ENCODE results near the gene AQP12B.

The AQP12B gene

GRCh38 chr2:240647503-240648154 lies 35.1 kb downstream of the AQP12B start:
- no peak for DNase-seq (ENCODE audit: low read depth)

DNA sequence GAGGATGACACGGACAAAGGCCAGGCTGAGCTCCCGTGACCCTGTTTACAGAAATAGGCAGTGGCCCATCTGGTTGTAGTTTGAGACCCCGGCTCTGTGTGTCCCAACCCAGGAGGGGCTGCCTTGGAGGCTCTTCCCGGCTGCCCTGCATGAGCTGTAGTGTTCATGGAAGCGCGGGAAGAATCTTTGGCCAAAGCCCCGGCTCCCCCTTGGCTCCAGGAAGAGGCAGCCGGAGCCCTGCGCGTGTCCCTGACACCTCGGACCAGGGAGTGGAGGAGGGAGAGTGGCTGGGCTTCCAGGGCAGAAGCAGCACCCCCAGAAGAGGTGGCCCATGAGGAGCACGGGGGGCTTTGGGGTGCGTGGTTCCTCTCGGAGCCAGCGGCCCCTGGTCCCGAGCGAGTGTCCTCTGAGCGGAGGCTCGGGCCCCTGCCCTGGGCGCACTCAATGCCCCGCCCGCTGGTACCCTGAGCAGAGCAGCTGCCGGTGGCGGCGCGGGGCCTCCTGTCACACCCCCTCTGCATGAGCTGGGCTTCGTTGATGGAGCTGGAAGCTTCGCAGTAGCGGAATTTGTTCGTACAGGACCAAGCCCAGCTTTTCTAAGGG lies 35.7 kb downstream of the AQP12B start:
- DNase-seq (ENCODE audit: low read depth): no peak

DNA sequence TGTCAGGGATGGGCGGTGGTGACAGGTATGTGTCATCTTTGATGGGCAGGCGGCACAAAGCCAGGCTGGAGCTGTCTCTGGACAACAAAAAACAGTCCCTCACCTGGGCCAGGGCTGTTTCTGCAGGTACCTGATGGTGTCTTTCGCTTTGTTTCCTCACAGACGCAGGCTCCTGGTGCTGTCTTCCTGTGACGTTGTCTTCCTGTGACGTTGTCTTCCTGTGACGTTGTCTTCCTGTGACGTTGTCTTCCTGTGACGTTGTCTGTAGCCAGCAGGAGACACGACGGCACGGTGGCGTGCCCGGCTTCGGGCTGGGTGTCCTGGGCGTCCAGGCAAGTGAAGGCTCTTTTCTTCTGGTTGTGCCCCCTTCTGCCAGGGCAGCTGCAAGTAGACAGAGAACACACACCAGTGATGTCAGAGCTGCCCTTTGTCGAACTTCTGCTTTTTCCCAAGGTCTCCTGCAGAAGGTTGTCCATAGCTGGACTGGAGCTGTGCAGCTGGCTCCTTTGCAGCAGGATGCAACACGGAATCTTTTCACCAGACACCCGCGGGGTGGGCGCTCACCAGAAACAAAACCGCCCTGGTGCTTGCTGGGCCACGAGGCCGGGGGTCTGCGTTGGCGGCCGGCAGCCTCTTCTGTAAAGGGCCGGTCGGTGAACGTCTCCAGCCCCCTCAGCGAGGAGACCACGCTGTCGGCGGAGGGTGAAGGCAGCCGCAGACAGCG lies 36.3 kb downstream of the AQP12B start:
- no peak for DNase-seq (ENCODE audit: low read depth)

DNA sequence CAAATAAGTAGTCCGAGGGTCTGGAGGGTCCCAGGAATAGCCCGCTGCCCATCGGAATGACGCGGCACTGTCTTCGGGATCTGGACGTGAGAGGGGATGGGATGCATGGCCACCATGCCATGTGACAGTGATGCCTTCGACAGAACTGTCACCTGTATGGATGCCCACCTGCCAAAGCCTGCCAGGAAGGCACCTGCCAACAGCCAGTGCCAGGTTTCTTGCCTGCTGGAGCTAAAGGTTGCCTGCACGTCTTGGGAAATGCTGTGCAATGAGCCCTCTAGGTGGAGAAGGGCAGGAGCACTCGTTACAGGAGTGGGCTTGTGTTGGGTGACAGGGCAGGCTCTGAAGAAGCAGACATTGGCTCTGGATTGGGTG lies 36.9 kb downstream of the AQP12B start:
- DNase-seq (ENCODE audit: low read depth): no peak

DNA sequence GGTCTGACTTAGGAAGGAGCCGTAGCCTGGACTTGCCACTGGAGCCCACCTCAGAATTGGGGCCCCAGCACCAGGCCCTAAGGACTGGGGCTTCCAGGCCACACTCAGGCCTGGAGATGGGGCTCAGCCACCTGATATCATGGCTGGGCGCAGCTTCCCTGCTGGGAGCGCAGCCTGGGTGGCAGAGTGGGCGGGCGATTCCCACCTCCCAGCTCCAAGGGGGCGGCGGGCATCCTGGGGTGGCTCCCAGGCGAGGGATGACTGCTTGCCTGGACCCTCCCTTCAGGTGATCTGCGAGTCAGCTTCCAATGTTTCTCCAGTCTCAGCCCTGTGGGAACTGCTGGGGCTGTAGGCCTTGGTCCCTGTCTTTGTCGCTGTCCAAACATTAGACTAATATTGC lies 37.3 kb downstream of the AQP12B start:
- no peak for DNase-seq (ENCODE audit: low read depth)

- no peak for DNase-seq (ENCODE audit: low read depth)
Observed at GRCh38 chr2:240644859-240645301, 37.8 kb downstream of the AQP12B start.

- DNase-seq (ENCODE audit: low read depth): no peak
Observed at GRCh38 chr2:240644171-240644651, 38.5 kb downstream of the AQP12B start.

- DNase-seq (ENCODE audit: low read depth): no peak
Observed at GRCh38 chr2:240643811-240644150, 38.9 kb downstream of the AQP12B start.

- DNase-seq (ENCODE audit: low read depth): no peak
Observed at GRCh38 chr2:240643093-240643810, 39.4 kb downstream of the AQP12B start.

DNA sequence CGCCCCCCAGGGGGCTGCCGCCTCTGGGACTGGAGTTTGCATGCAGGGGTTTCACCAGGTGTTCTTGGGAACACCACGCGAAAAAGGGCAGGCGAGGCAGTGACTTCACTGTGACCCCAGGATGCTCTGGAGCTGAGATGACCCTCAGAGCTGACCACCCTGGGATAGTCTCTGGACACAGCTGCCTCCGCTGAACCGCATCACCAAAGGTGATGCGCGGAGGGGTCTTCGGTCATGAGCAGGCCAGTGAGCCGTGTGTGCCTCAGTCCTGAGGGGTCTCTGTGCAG lies 39.9 kb downstream of the AQP12B start:
- DNase-seq (ENCODE audit: low read depth): no peak

GRCh38 chr2:240642061-240642805 lies 40.5 kb downstream of the AQP12B start:
- DNase-seq (ENCODE audit: low read depth): no peak

GRCh38 chr2:240640939-240641338 lies 41.7 kb downstream of the AQP12B start:
- peak; percentile 44 for DNase-seq (ENCODE audit: low read depth)

GRCh38 chr2:240639566-240639965 lies 43.1 kb downstream of the AQP12B start:
- no peak for DNase-seq (ENCODE audit: low read depth)

- DNase-seq (ENCODE audit: low read depth): no peak
Observed at GRCh38 chr2:240638512-240639160, 44.0 kb downstream of the AQP12B start.

DNA sequence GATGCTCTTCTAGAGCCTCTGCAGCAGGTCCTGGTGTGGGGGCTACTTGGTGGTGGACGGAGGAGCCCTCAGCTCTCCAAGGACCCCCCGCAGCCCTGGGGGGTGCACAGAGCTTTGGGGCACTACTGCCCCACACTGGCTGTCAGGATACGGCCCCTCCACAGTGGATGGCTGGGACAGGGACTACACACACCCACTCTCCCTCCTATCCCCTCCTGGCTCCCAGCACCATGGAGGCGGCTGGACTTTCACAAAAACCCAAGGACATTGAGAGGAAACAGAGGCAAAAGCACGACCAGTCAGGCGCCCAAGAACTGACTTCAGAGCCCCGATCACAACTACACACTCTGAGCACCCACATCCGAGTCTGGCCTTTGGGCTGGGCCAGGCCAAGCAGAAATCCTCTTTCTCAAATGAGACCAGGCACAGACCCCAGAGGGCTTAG lies 44.8 kb downstream of the AQP12B start:
- DNase-seq (ENCODE audit: low read depth): no peak

GRCh38 chr2:240637116-240637900 lies 45.4 kb downstream of the AQP12B start:
- no peak for DNase-seq (ENCODE audit: low read depth)

DNA sequence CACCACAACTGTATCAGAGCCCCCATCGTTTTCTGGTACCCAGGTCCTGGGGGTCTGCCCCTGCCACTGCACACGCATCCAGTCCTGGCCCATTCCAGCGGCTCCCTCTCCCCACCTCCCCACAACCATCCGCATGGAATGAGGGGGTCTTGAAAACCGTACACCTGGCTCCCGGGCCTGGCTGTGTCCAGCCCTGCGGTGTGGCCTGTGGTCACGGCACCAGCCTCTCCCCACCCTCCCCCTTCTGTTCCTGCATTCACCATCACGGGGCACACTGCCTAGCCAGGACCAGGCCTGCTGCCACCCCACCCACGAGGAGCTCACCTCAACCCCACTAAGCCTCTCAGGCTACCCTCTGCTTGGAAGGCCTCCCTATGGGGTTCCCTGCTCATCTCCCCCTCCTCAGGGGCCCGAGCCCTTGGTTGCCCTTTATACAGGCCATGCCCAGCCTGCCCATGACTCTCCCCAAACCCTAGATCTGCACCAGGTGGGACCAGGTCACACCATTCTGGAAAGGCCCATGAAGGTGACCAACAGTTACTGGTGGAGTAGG lies 46.0 kb downstream of the AQP12B start:
- DNase-seq (ENCODE audit: low read depth): no peak

GRCh38 chr2:240635998-240636547 lies 46.6 kb downstream of the AQP12B start:
- no peak for DNase-seq (ENCODE audit: low read depth)

DNA sequence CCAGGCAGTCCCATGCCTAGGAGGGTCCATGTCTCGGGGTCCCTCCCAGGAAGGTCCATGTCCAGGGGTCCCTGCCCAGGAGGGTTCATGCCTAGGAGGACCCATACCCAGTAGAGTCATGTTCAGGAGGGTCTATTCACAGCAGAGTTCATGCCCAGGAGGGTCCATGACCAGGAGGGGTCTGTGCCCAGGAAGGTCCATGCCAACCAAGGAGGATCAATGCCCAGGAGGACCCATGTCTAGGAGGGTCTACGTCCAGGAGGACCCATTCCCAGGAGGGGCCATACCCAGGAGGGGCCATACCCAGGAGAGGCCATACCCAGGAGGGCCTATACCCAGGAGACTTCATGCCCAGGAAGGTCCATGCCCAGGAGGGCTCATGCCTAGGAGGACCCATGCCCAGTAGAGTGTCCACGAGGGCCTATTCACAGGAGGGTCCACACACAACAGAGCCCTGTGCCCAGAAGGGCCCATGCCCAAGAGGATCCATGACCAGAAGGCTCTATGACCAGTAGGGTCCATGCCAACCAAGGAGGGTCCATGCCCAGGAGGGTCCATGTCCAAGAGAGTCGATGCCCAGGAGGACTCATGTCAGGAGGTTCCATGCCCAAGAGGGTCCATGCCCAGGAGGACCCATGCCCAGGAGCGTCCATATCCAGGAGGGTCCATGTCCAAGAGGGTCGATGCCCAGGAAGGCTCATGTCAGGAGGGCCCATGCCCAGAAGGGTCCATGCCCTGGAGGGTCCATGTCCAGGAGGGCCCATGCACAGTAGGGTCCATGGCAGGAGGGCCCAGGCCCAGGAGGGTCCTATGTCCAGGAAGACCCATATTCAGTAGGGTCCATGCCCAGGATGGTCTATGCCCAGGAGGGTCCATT lies 47.3 kb downstream of the AQP12B start:
- no peak for DNase-seq (ENCODE audit: low read depth)
